GM19239 (cell line): ENCODE measurements around the gene RPL21.

ENCODE experiments used
- DNase-seq: peaks from one replicate; pipeline ENCODE4 v3.0.0; 2011; ENCODE audit warnings: low spot score; ENCODE audit not compliant: insufficient read length
- FAIRE-seq: peaks from 2 replicates; lab custom pipeline; 2011; peaks lifted over from hg19 to GRCh38; lab: Jason Lieb, UNC

The RPL21 gene

GRCh38 chr13:27257648-27258253 lies 6.4 kb downstream of the RPL21 start:
- no peak for FAIRE-seq

GRCh38 chr13:27258637-27259386 lies 7.5 kb downstream of the RPL21 start:
- DNase-seq (no peak), FAIRE-seq (no peak)

More at GRCh38 chr13:27257648-27258253, 6.4 kb downstream of the RPL21 start:
- no peak for DNase-seq

GRCh38 chr13:27259831-27260230 lies 8.5 kb downstream of the RPL21 start:
- DNase-seq (no peak), FAIRE-seq (peak; percentile 18)

- DNase-seq (no peak), FAIRE-seq (no peak)
These were observed 10.0 kb downstream of the RPL21 start for GRCh38 chr13:27261396-27261795.

- DNase-seq (no peak), FAIRE-seq (no peak)
These were observed 12.1 kb downstream of the RPL21 start for GRCh38 chr13:27263438-27263837.

- no peak for DNase-seq
- no peak for FAIRE-seq
These were observed 12.8 kb downstream of the RPL21 start for GRCh38 chr13:27264181-27264580.

- no peak for FAIRE-seq
- no peak for DNase-seq
These were observed 13.3 kb downstream of the RPL21 start for GRCh38 chr13:27264648-27265047.

GRCh38 chr13:27266917-27267316 lies 15.6 kb downstream of the RPL21 start:
- no peak for FAIRE-seq

GRCh38 chr13:27267596-27267995 lies 16.2 kb downstream of the RPL21 start:
- DNase-seq: no peak
- no peak for FAIRE-seq

More at GRCh38 chr13:27266917-27267316, 15.6 kb downstream of the RPL21 start:
- no peak for DNase-seq

GRCh38 chr13:27269114-27269665 lies 17.8 kb downstream of the RPL21 start:
- DNase-seq (no peak), FAIRE-seq (no peak)

GRCh38 chr13:27270594-27271520 lies 19.5 kb downstream of the RPL21 start, which contains the start of gene RASL11A:
RASL11A (plus strand) TSS chr13:27270830; CDS start chr13:27270945, 115 bp downstream.
- DNase-seq (peak; percentile 65), FAIRE-seq (peak; percentile 11)

GRCh38 chr13:27271570-27272096 lies 20.3 kb downstream of the RPL21 start:
- FAIRE-seq (no peak), DNase-seq (no peak)

GRCh38 chr13:27273658-27274425 lies 22.5 kb downstream of the RPL21 start:
- no peak for DNase-seq
- no peak for FAIRE-seq

GRCh38 chr13:27274631-27275030 lies 23.3 kb downstream of the RPL21 start:
- no peak for FAIRE-seq
- no peak for DNase-seq

GRCh38 chr13:27276188-27276587 lies 24.8 kb downstream of the RPL21 start:
- DNase-seq: no peak
- no peak for FAIRE-seq

- no peak for FAIRE-seq
These were observed 28.1 kb downstream of the RPL21 start for GRCh38 chr13:27279506-27279905.

GRCh38 chr13:27280009-27280656 lies 28.8 kb downstream of the RPL21 start:
- no peak for DNase-seq
- FAIRE-seq: no peak

More at GRCh38 chr13:27279506-27279905, 28.1 kb downstream of the RPL21 start:
- no peak for DNase-seq

GRCh38 chr13:27280841-27281240 lies 29.5 kb downstream of the RPL21 start:
- DNase-seq (no peak), FAIRE-seq (no peak)

GRCh38 chr13:27281420-27281819 lies 30.1 kb downstream of the RPL21 start:
- FAIRE-seq: no peak
- no peak for DNase-seq
